GM18511 (cell line): ENCODE data around the gene MAT1A.
"Not testable (repeated sequence)": the region's sequence is repeated elsewhere in the genome, so short reads cannot be mapped to it uniquely, and the experiment has no call there.

Experiments
- ATAC-seq: cut with Tn5 transposase; IDR thresholded peaks from one replicate; pipeline ENCODE4 v1.9.1; 2021; ENCODE audit warnings: mild to moderate bottlenecking, moderate library complexity; ENCODE audit not compliant: unreplicated experiment

The MAT1A gene

GRCh38 chr10:80289451-80290287 is at the start of gene MAT1A:
MAT1A (minus strand) TSS chr10:80289658; CDS start chr10:80289423, 235 bp downstream.
- no peak for ATAC-seq

DNA sequence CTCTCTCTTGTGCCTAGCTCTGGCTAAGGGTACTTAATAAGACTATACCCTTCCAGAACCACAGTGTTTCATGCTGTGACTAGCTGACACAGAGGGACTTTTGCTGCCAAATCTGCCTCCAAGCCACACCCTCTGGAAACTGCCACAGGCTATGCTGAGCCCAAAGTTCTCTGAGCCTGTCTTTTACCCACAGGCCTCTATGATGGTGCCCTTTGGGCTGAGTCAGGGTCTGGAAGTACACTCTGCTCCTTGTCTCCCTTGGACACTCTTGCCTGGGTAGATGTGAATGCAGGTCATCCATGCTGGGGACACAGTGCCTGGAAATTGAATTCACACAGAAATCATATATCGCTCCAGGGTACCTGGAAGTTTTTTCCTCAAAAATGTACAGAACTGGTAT is 44.5 kb upstream of the MAT1A start:
- ATAC-seq: no peak

GRCh38 chr10:80324891-80325364 is 35.5 kb upstream of the MAT1A start:
- ATAC-seq: no peak

- ATAC-seq: no peak
These were observed 34.6 kb upstream of the MAT1A start for GRCh38 chr10:80324086-80324485.

GRCh38 chr10:80323311-80323710 is 33.9 kb upstream of the MAT1A start:
- no peak for ATAC-seq

DNA sequence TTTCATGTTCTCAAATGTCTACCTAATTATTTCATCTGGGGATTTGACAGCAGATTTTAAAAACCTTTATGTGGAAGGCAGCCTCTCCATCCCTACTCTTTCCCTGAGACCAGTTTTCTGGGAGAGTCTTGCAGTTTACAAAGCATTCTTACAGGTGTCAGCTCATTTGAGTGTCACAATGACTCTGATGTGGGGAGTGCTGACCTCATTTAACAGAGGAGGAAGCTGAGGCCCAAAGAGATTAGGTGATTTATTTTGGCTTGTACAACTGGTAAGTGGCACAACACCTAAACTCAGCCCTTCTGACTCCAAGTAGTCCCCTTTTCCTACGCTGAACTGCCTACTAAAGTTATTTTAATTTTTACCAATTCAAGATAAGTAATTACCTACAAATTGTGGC is 33.3 kb upstream of the MAT1A start:
- ATAC-seq: no peak

DNA sequence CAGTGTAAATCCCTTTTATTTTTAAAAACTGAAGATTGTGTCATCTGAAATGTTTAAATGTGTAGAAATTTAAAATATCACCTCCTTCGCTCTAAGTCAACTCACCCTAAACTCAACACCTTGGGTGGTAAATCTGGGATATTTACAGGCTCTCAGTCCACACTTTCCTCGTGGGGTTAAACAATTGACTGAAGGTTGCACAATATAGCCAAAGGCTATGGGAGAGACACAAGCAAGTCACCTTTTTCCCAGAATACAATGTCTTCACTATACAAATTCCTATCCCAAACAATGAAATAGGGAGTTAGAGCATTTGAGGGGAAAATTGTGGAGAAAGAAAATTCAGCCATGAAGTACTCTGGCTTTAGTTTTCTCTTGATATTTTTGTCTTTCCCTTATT is 32.7 kb upstream of the MAT1A start:
- no peak for ATAC-seq

DNA sequence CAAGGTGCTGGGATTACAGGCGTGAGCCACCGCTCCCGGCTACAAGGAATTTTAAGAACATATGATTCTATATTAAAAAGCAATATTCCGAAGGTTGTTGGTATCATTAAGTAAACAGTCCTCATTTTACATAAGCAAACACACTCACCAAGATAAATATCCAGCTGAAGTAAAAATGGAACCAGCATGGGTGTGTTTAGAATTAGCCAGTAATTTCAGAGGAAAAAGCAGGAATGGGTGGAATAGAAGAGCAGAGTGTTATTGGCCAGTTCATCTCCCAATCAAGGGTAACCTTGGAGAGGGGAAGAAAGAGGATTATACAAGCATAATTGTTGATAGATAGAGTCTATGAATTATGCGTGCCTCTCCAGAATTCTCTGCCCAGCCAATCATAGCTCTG is 31.7 kb upstream of the MAT1A start:
- ATAC-seq: no peak

- ATAC-seq: no peak
These were observed 30.9 kb upstream of the MAT1A start for GRCh38 chr10:80320377-80320776.

- ATAC-seq: no peak
These were observed 30.4 kb upstream of the MAT1A start for GRCh38 chr10:80319725-80320290.

DNA sequence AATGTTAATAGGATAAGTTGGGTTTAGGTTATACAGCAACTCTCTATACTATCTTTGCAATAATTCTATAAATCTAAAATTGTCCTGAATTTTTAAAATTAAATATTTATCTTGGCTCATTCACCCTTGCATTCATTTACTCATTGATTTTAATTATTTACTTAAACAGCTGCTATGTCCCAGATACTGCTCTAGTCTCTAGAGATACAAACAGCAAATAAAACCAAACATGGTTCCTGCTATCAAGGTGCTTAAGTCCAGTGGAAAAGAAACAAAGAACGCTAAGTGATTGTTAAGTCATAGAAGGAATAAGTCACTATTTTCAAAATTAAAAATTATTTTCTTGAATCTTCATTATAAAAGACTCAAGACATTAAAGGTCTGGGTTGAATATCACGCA is 29.9 kb upstream of the MAT1A start:
- ATAC-seq: no peak

DNA sequence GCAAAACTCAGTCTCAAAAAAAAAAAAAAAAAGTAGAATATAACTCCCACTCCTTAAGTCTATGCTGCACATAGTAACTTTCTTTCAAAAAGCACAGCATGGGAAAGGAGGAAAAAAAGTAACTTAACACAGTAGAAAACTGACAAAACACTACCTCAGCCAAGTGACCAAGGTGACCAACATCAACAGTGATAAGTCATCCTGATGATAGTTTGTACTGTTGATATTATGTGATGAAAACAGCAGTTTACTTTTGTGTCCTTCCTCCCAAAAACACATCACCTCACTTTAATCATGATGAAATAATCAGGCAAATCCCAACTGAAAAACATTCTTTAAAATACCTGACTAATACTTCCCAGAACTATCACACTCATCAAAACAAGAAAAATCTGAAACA is 29.3 kb upstream of the MAT1A start:
- no peak for ATAC-seq

- ATAC-seq: no peak
These were observed 25.9 kb upstream of the MAT1A start for GRCh38 chr10:80315391-80315790.

DNA sequence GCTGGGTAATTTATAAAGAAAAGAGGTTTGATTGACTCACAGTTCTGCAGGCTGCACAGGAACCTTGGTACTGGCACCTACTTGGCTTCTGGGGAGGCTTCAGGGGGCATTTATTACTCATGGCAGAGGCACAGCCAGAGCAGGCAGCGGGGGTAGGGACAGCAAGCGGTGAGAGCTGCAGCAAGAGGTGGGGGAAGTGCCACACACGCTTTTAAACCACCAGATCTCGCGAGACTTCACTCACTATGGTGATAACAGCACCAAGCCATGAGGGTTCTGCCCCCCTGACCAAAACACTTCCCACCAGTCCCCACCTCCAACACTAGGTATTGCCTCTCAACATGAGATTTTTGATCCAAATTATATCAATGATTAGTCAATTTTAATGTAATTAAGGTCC is 24.1 kb upstream of the MAT1A start:
- no peak for ATAC-seq

- ATAC-seq: not testable (repeated sequence)
These were observed 16.5 kb upstream of the MAT1A start for GRCh38 chr10:80305989-80306388.

DNA sequence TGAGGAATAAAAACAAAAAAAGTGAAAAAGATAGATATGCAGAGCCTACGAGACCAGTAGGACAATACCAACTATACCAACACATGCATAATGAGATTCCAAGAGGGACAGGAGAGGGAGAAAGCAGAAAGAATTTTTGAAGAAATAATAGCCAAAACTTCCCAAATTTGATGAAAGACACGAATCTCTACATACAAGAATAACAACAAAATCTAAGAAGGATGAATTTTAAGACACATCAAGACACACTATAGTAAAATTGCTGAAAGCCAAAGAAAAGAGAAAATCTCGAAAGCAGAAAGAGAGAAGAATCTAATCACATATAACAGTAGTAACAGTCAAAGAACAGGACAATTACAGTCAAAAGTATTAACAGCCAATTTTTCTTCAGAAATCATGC is 7.5 kb upstream of the MAT1A start:
- ATAC-seq: no peak

DNA sequence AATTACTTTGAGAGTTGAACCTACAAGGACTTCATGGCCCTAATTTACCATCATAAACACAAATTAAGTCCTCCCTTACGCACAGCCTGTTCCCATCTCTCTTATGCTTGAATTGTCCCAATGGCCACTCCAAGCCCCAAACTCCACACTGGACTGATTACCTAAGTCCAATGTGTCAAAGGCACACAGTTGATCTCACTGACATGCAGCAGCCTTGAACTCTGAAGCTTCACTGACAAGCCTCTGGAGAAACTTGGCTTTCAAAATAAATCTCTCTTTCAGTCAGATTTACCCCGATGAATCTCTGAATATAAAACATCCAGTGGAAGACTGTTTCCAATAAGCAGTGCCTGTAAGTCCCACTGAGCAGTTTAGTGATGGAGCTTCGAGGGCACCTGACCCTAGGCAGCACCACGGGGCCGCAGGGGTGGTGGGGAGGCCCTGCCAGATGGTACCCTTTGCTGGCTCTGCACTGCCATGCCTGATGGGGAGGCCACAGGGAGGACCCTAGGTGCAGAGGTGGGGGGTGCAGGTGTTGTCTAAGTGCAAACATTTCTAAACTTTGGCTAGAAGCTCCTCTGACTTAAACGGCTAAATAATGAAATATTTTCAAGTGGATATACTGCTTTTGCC is 3.3 kb upstream of the MAT1A start:
- ATAC-seq: no peak

DNA sequence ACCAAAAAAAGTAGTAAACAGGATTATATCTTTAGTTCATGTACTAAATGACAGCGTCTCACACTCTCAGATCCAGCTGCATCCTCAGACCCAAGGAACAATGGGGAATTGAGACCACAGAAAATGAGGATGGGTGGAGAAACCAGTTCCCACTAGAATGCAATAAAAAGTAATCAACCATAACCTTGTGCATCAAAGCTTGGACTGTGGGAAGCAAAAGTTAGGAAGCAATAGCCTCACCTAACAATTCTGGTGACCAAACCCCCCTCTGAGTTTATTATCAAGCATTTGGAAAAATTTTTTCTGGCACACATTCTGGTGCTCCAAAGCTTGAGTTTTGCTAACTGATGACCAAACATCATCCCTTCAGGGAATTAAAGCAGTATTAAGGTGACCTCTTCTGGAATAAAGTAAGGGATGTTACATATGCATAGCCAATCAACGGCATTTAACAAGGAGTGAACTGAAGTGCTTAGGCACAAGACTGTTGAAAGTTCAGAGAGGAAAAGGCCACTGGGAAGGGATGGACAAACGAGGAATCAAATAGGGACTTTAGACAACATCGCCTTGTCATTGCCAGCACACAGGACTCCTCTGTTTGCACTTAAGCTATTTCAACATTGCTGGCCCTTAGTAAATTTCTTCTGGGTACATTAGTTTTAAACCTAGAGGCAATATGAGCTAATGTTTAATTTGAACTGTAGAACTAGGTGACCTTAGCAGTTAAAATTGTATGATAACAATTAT is 1.2 kb upstream of the MAT1A start:
- ATAC-seq: no peak

- no peak for ATAC-seq
These were observed 609 bp downstream of the MAT1A start for GRCh38 chr10:80288849-80289248.

- no peak for ATAC-seq
These were observed 4.9 kb downstream of the MAT1A start for GRCh38 chr10:80284522-80284921.

DNA sequence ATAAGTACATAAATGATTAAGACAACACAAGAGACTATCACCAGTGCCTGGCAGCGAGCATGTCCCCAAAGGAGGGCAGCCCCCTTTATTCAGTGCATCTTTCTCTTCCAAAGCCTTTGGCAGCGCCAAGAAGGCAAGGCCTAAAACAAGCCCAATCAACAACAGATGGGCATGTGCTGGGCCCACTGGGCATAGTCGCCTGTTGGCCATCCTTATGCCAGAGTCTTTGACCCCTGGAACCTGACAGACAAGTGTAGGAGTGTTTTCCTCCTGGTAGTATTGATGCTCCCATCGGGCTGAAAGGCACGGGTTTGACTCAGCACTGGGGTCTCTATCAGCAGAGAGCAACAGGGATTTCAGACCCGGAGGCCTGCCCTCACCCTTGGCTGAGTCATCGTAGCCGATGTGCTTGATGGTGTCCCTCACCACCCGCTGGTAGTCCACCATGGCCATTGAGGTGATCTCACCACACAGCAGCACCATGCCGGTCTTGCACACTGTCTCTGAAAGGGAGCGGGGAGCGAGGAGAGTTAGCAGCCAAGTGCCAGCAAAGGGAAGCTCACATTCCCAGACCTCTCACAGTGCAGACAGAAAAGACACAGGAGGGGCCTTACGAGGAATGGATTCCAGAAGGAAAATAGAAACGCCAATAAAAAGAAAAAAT is 5.8 kb downstream of the MAT1A start:
- no peak for ATAC-seq
